Suppressor macrophage (primary cell): ENCODE data around the gene EFNA5.
A peak's percentile ranks its signal among the peaks of the same experiment; 100 is the strongest.

Experiments used
- DNase-seq, 4 experiments: peaks; one replicate each; pipeline ENCODE4 v3.0.0-alpha.2; 2020 to 2022

Gene EFNA5

GRCh38 chr5:107385708-107386107 lies 285.0 kb downstream of the EFNA5 start:
- DNase-seq: no peak

GRCh38 chr5:107384256-107384655 lies 286.5 kb downstream of the EFNA5 start:
- DNase-seq: no peak

GRCh38 chr5:107383414-107383813 lies 287.3 kb downstream of the EFNA5 start:
- DNase-seq: no peak

- no peak for DNase-seq
Measured at GRCh38 chr5:107381189-107381856, 289.4 kb downstream of the EFNA5 start.

- DNase-seq: no peak
Measured at GRCh38 chr5:107380654-107381053, 290.1 kb downstream of the EFNA5 start.

GRCh38 chr5:107378218-107378899 lies 292.4 kb downstream of the EFNA5 start:
- peak in 1 of 4 experiments; percentile 13 for DNase-seq

GRCh38 chr5:107377277-107377609 lies 293.5 kb downstream of the EFNA5 start:
- no peak for DNase-seq

- DNase-seq: no peak
Measured at GRCh38 chr5:107376546-107377276, 294.0 kb downstream of the EFNA5 start.

- DNase-seq: peak in 3 of 4 experiments; percentile 26 to 65 (median 57)
Measured at GRCh38 chr5:107373549-107374263, 297.0 kb downstream of the EFNA5 start.

GRCh38 chr5:107372723-107373450 lies 297.9 kb downstream of the EFNA5 start:
- no peak for DNase-seq

- peak; percentile 19 to 64 (median 32) for DNase-seq
Measured at GRCh38 chr5:107370396-107370968, 300.3 kb downstream of the EFNA5 start.

GRCh38 chr5:107369622-107370021 lies 301.1 kb downstream of the EFNA5 start:
- no peak for DNase-seq

GRCh38 chr5:107368615-107369014 lies 302.1 kb downstream of the EFNA5 start:
- DNase-seq: no peak

GRCh38 chr5:107367939-107368338 lies 302.8 kb downstream of the EFNA5 start:
- DNase-seq: no peak

- no peak for DNase-seq
Measured at GRCh38 chr5:107367480-107367879, 303.3 kb downstream of the EFNA5 start.

GRCh38 chr5:107365320-107366109 lies 305.2 kb downstream of the EFNA5 start:
- DNase-seq: peak; percentile 64 to 94 (median 80)

- DNase-seq: peak; percentile 24 to 62 (median 40)
Measured at GRCh38 chr5:107364443-107365319, 306.1 kb downstream of the EFNA5 start.

- peak in 2 of 4 experiments; percentile 64 for DNase-seq
Measured at GRCh38 chr5:107363768-107364167, 307.0 kb downstream of the EFNA5 start.

GRCh38 chr5:107361945-107362344 lies 308.8 kb downstream of the EFNA5 start:
- peak; percentile 76 to 95 (median 86) for DNase-seq

- DNase-seq: no peak
Measured at GRCh38 chr5:107359916-107360234, 310.9 kb downstream of the EFNA5 start.
